HG03439 (cell line): ENCODE data around the gene TTC3.
"Not testable (repeated sequence)": the region's sequence is repeated elsewhere in the genome, so short reads cannot be mapped to it uniquely, and the experiment has no call there.

Experiments used
- ATAC-seq: cut with Tn5 transposase; IDR thresholded peaks from one replicate; pipeline ENCODE4 v1.9.1; 2021; ENCODE audit warnings: mild to moderate bottlenecking, moderate library complexity; ENCODE audit not compliant: unreplicated experiment

The TTC3 gene

GRCh38 chr21:37143392-37143791 lies 70.3 kb downstream of the TTC3 start:
- ATAC-seq = not testable (repeated sequence)

GRCh38 chr21:37145635-37146111 lies 72.6 kb downstream of the TTC3 start:
- no peak for ATAC-seq

DNA sequence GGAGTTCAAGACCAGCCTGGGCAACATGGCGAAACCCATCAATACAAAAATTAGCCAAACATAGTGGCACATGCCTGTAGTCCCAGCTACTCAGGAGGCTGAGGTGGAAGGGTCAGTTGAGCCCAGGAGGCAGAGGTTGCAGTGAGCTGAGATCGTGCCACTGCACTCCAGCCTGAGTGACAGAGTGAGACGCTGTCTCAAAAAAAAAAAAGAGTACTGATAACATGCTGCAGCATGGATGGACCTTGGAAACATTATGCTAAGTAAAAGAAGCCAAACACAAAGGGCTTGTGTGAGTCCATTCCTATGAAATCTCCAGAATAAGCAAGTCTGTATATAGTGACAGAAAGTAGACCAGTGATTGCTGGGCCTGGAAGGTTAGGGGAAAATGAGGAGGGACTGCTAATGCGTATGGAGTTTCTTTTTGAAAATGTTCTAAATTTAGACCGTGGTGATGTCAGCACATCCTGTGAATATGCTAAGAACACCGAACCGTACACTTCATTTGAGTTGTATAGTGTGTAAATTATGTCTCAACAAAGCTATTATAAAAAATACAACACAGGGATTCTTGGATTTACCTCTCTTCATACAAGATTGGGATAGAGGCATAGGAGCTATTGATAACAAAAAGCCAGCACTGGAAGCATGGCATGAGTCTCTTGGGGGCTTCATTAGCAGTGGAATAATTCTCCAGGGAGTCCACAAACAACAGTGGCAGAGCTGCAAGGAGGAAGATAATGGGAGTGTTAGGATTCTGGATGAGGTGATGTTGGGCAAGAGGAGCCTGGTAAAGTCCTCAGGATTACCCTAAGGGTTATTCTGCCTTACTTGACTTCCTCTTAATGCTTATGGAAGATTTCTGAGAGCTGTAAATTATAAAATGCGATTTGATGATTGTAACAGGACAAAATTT lies 73.5 kb downstream of the TTC3 start:
- ATAC-seq = no peak

- ATAC-seq = no peak
Measured at GRCh38 chr21:37149411-37149810, 76.4 kb downstream of the TTC3 start.

DNA sequence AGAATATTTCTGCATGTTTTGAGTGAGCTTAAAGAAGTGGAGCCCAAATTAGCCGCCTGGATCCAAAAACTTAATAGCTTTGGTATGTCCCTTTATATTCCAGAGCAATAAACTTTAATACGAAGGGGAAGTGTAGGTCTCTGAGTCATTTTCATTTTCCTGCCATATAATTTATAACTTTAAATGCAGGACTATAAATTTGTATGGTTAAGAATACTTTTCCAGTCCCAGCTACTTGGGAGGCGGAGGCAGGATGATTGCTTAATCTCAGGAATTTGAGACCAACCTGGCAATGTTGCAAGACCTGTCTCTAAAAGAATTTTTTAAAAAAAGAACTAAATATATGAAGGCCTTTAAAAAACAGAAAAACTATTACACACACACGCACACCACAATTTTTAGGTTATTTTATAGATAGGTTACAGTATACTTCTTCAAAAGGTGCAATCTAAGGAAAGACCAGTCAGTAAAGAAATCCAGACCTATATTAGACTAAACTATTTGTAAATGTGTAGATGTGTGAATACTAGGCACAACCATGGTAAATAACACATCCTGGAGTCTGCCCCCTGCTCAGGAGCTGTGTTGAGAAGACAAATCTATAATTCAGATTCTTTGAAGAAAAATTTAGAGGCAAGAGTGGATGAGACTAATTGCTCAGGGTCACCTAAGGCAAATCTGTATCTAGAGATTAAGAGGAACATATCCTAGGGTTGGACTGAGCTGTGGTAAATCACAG lies 80.3 kb downstream of the TTC3 start:
- ATAC-seq = no peak

GRCh38 chr21:37153935-37154350 lies 80.9 kb downstream of the TTC3 start:
- no peak for ATAC-seq

- ATAC-seq = no peak
Measured at GRCh38 chr21:37155186-37155585, 82.1 kb downstream of the TTC3 start.

GRCh38 chr21:37157938-37158337 lies 84.9 kb downstream of the TTC3 start:
- no peak for ATAC-seq

DNA sequence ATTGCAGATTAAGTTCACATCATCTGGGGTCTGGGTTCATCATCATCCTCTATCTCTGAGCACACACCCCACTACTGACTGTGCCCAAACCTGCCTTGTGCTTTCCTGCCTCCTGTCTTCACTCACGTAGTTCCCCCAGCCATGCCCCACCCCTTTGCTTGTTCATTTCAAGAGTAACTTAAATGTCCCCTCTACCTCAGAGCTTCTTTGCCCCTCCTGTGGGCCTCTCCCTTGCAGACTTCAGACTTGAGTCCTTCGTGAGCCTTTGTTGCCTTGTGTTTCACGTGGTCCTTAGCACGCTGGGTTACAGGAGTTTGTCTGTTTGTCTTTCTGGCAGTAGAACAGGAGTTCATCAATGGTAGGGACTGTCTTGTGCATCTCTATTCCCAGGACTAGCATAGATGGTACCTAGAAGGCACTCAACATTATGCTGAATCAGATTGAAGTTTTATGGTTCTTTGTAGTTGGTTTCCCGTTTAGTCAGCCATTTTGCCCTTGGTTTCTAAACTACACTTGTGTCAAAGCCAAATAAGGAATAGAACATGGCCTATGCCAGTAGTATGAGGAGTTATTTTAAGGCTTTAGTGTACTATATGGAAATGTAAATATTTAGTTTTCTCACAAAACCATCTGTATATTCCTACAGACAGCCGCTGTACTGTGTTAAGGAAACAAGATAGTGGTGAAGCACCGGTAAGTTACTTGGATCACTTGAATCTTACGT lies 86.2 kb downstream of the TTC3 start:
- ATAC-seq = no peak

GRCh38 chr21:37159949-37160348 lies 86.9 kb downstream of the TTC3 start:
- ATAC-seq = no peak

DNA sequence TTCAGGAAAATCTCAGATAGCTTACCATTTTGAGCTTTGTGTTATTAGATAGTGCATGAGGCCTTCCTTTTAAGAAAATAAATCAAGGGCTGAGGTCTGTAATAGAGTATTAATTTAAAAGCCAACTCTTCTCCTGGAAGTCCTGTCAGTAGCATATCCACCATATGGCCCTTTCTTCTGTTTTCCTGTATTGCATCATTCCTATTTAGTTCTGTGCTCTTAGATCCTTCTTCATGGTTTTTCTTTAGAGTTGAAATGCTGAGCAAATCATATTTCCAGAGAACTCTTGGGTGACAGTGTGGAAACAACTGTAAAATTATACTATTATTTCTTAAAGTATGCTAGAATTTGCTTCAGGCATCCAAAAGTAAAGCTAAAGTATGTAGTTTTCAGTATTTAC lies 91.7 kb downstream of the TTC3 start:
- ATAC-seq = no peak

DNA sequence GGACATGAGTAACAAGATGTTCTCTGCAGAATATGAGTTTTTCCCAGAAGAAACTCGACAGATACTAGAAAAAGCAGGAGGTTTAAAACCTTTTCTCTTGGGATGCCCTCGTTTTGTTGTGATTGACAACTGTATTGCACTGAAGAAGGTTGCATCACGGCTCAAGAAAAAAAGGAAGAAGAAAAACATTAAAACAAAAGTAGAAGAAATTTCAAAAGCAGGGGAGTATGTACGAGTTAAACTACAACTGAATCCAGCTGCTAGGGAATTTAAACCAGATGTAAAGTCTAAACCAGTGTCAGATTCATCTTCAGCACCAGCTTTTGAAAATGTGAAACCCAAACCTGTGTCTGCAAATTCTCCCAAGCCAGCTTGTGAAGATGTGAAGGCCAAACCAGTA lies 92.5 kb downstream of the TTC3 start:
- ATAC-seq = no peak

- ATAC-seq = no peak
Measured at GRCh38 chr21:37166733-37167132, 93.7 kb downstream of the TTC3 start.

DNA sequence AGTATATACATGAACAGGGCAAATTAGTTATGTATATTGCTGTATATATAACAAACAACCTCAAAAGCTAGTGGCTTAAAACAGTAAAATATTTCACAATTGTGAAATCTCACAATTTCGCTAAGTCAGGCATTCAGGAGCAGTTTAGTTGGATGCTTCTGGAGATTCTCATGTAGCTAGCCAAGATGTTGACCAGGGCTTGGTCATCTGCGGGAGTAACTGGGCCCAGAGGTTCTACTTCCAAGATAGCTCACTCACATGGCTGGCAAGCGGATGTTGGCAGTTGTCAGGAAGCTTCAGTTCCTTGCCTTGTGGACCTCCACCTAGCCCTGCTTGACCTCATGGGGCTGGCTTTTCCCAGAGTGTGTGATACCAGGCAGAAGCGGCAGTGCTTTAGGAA lies 95.6 kb downstream of the TTC3 start:
- no peak for ATAC-seq

- ATAC-seq = no peak
Measured at GRCh38 chr21:37172646-37173045, 99.6 kb downstream of the TTC3 start.

DNA sequence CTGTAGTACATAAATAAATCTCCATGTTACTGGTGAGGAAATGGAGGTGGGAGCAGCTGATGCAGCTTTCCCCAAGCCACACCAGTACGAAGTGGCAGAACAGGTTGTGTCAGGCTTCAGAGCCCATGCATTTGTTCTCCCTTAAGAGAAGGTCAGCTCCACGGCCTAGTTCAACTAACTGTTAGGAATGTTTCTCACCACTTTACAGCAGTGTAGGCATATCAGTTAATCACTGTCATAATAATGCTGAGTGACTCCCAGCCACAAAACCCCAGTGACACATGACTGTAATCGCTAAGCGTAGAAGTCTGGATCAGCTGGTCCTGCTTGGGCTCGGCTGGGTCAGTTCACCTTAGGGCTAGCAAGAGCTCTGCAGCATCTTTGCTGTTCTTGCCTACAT lies 103.7 kb downstream of the TTC3 start:
- no peak for ATAC-seq

DNA sequence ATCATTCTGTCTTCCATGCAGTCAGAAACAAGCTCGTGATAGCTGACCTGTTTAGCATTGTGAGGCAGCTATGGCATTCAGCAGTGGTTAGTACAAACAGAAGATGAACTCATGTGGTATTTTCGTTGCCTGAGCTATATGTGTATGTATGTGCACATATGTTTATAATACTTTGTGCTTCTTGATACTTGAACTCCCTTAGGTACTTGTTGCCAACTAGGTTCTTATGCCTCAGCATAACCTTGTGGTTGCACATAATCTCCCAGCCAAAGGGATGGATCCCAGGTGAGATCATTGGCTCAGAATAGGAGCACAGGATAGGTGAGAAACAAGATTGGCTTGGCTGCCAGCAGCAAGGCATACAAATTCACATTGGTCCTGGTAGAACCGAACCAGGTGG lies 108.0 kb downstream of the TTC3 start:
- no peak for ATAC-seq

DNA sequence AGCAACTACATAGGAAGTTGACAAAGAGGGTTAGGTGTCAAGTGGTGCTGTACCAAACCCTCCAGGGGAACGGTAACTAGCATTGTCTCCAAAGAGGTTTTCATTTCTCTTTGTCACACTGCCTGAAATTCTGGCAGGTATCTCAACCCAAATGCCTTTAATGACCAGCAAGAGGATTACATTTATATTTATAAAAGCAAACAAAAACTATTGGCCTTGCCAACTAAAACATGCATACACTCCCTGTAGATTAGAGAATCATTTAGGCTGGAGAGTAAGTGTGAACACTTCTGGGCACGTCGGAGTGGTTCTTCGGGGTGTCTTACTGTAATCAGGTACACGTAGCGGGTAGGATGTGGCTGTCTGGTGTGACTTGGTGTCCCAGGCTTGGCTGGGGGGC lies 109.2 kb downstream of the TTC3 start:
- ATAC-seq = no peak

DNA sequence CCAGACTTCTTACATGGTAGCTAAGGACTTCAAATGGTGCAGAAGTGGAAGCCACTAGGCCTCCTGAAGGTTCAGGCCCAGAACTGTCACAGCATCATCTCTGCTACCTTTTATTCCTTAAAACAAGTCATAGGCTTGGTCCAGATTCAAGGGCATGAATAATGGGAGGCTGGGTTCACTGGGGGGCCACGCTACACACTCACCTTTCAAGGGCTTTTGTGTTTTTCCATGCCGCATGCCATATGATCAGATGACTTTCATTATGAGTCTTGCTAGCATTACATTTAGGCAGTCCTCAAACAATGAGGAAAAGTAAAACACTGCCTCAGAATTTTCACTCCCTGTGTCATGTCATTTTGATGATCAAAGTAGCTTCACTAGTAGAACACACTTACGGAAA lies 110.7 kb downstream of the TTC3 start:
- no peak for ATAC-seq

GRCh38 chr21:37184784-37185593 lies 111.9 kb downstream of the TTC3 start:
- ATAC-seq = no peak

GRCh38 chr21:37186983-37187382 lies 113.9 kb downstream of the TTC3 start:
- ATAC-seq = no peak
